HG03139 (cell line): Measurements from ENCODE around the gene SDCCAG8.

ENCODE experiments used
- ATAC-seq: cut with Tn5 transposase; IDR thresholded peaks from one replicate; pipeline ENCODE4 v1.9.1; 2021; ENCODE audit not compliant: unreplicated experiment

Gene SDCCAG8

GRCh38 chr1:243253926-243254232 is 2.0 kb upstream of the SDCCAG8 start:
- no peak for ATAC-seq

DNA sequence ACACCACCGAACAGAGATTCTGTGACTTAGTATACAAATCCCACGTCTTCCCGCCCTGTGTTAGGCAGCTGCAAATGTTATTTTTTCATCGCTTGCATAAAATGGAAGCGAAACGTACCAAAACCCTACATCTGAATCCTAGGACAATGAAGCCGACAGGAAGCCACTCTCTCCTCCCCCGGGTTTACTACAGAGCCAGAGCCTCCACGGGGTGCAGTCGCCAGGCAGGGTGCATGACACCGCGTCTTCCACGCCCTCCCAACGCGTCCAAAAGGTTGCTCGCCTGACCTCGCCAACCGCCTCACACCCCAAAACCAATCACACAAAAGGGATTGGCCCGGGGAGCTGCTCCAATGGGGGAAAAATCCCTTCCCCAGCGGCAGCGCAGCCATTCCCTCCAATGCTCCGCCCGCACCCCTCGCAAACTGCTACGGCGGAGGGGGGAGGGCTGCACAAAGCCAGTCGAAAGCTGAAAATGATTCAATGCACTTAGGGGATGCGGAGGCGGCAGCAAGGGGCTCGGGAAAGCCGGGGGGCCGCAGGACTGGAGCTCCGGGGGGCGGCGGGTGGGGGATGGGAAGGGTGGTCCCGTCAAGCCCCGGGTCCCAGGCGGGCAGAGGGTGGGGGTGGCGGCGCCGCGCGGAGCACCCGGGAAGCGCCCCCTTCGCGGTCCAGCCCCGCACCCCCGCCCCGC is 1.5 kb upstream of the SDCCAG8 start:
- ATAC-seq = peak; percentile 15

DNA sequence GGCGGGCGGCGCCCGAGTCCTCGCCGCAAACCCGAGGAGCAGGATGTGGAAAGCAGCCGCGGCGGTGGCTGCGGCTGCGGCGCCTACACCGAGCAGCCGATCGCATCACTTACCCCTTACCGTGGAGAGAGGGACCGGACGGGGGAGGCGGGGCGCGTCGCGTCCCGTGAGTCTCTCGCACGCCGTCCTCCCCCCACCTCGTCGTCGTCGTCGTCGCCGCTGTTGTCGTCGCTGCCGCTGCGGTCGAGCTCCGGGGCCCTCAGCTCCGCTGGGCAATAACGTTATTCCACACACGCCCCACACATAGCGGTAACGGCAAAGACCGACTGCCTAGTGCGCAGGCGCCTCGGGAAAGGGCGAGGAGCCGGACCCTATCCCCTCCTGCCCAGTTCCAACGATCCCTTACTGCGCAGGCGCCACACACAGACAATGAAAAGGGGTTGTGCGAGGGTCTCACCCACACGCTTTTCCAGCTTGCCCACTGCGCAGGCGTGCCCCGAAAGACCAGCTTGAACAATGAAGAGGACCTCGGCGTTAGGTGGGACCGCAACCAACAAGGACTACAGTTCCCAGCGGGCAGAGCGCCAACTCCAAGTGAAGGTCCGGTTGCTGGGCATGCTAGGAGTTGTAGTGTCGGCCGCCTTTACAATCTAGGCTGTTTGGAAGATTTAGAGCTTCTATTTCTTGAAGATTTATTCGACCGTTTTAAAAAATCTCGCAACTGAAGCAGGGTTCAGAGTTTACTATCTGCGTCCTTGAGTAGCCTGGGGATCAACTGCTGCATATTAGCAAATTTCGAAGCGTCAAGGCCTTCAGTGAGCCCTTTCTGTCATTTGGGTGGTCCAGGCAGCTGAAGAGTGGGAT is 682 bp upstream of the SDCCAG8 start, which contains the start of gene CEP170:
Gene CEP170 (minus strand): TSS at position 355 of the 864 bp plus-strand sequence. CDS start 30,001 bp downstream, outside the sequence.
- ATAC-seq = peak; percentile 37

DNA sequence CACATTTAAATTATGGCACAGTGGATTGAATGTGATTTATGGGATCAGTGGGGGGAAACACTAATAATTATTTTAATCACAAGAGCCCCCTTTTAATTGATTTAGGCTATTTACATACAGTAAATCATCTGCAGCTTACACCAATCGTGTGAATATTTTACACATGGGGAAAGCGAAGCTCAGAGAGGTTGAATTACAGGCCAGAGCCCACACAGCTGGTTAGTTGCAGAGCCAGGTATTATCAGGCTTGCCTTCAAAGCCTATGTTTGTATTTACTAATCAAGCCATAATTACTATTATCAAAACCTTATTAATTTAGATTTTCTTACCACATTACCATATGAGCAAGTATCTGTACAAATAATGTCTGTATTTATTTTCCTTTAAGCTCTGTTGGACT is 749 bp downstream of the SDCCAG8 start:
- no peak for ATAC-seq

DNA sequence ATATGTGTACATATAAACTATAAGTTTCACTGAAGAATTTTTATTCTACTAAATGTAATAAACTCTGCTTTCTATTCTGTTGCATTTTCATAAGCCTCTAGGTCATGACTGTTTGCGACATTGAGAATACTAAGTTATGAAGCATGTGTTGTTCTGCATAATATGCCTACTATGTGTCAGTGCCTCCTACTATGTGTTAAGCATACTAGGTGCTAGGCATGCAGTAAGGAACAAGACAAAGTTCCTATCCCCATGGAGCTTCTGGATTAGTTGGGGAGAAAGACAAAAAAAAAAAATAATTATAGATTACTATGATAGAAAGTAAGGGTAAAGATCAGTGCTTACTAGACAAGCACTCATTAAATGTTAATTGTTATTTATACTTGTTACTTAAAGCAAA is 1.3 kb downstream of the SDCCAG8 start:
- ATAC-seq = no peak

GRCh38 chr1:243258731-243259130 is 2.9 kb downstream of the SDCCAG8 start:
- ATAC-seq = no peak

- ATAC-seq = no peak
Measured at GRCh38 chr1:243260221-243260880, 4.5 kb downstream of the SDCCAG8 start.

- no peak for ATAC-seq
Measured at GRCh38 chr1:243261390-243261789, 5.5 kb downstream of the SDCCAG8 start.

GRCh38 chr1:243264717-243265116 is 8.9 kb downstream of the SDCCAG8 start:
- peak; percentile 45 for ATAC-seq

DNA sequence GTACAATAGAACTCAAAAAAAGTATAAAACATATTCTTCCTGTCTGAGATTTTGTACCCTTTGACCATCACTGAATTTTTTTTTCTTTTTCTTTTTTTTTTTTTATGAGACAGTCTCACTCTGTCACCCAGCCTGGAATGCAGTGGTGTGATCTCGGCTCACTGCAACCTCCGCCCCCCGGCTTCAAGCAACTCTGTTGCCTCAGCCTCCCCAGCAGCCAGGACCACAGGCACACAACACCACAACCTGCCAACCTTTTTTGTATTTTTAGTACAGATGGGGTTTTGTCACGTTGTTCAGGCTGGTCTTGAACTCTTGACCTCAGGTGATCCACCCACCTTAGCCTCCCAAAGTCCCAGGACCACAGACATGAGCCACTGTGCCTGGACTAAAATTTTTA is 10.4 kb downstream of the SDCCAG8 start:
- ATAC-seq = no peak

DNA sequence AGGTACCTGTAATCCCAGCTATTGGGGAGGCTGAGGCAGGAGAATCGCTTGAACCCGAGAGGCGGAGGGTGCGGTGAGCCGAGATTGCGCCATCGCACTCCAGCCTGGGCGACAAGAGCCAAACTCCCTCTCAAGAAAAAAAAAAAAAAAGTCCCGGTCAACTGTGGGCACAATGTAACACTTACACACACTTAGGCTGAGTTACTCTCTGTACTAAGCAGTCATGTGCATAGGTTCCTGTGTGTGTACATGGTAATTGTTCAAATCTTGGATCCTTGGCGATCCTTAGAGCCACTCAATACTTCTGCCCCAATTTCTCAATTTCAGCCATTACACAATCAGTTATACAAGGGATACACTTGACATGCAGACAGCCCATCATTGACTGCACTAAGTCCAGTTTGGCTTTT is 11.6 kb downstream of the SDCCAG8 start:
- no peak for ATAC-seq

DNA sequence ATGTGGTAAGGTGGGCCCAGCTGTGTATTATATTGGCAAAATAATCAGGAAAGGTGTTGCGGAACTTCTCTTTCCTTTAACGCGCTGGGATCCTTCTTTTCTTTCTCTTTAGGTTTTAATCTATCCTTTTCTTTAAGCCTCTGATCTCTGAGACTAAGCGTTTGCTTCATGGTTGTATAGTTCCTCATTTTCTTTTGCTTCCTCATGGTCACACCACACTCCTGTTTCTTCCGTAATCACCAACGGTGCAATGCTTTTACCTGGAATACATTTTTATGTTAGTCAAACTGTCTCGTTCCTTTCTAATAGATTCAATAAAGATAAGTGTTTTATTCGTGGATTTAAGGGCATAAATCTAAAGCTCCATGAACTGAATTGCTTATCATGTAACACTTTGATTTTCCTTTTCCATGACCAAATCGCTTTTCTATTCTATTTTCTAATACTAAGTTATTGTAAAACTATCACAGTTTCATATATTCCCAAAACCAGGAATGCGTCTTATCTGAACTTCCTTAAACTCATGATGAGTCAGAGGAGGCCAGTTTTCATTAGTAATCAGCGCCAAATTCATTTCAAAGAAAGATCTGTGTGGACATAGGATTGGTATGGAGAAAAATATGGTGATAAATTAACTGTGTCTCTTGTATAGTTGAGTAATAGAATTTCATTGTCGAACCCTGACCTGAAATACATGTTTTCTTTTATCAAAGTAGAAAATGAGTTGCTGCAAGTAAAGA is 12.2 kb downstream of the SDCCAG8 start:
- ATAC-seq = no peak

DNA sequence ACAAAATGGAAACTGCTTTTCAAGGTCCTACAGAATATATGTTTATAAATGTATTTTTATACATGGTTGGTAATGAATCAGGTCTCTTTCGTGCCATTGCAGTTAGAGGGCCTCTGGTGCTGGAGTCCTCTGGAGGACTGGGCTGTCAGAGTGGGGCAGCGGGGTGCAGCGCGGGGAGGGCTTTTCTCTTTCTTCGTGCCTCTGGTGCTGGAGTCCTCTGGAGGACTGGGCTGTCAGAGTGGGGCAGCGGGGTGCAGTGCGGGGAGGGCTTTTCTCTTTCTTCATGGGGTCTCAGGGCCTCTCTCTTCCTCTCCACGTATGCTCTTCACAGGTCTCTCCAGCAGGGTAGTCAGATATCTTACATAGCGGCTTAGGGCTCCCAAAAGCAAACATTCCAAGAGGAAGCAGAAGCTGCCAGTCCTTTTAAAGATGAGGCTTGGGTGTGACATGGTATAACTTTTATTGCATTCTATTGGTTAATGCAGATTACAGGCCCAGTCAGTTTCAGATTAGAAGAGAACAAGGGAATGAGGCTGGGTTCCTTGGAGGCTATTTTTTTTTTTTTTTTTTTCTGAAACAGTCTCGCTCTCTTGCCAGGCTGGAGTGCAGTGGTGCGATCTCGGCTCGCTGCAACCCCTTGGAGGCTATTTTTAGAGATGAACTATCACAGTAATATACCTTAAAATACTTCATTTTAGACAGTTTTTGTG is 13.1 kb downstream of the SDCCAG8 start:
- ATAC-seq = no peak

GRCh38 chr1:243269461-243269801 is 13.6 kb downstream of the SDCCAG8 start:
- ATAC-seq = no peak

DNA sequence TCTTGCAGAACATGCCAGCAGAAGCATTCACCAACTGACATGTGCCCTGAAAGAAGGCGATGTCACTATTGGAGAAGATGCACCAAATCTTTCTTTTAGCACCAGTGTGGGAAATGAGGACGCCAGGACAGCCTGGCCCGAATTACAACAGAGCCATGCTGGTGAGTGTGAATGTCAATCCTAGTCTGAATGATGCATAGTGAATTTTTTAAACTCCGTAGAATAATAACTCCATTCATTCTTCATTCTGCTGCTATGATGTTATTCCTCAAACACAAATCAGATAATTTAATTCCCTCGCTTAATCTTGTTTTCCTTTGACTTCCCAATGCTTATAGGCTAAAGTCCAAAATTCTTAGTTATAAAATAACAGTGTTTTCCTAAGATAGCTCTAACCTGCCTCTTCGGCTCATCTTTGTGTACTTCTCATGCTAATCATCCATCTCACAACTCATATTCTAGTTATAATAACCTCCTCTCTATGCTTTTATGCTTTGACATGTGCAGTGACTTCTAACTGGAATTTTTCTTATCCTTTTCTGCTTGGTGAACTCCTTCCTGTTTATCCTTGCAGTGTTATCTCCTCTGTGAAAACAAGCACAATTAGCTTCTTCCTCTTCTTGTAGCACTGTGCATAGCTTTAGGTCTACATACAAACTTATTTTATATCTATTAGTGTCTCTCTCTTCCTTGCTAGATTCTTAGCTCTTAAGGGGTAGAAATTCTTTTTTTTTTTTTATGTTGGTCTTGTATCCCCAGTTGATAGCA is 14.4 kb downstream of the SDCCAG8 start:
- no peak for ATAC-seq

- no peak for ATAC-seq
Measured at GRCh38 chr1:243271996-243272395, 16.2 kb downstream of the SDCCAG8 start.

GRCh38 chr1:243272401-243272800 is 16.6 kb downstream of the SDCCAG8 start:
- ATAC-seq = no peak

- ATAC-seq = no peak
Measured at GRCh38 chr1:243273506-243273905, 17.7 kb downstream of the SDCCAG8 start.

DNA sequence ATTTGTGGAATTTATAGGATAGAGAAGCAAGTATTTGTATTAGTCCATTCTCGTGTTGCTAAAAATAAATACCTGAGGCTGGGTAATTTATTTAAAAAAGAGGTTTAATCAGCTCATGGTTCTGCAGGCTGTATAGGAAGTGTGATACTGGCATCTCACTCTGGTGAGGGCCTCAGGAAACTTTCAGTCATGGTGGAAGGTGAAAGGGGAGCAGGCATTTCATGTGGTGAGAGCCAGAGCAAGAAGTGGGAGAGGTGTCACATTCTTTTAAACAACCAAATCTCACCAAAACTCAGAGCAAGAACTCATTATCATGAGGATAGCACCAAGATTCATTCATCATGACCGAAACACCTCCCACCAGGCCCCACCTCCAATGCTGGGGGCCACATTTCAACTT is 18.1 kb downstream of the SDCCAG8 start:
- no peak for ATAC-seq

DNA sequence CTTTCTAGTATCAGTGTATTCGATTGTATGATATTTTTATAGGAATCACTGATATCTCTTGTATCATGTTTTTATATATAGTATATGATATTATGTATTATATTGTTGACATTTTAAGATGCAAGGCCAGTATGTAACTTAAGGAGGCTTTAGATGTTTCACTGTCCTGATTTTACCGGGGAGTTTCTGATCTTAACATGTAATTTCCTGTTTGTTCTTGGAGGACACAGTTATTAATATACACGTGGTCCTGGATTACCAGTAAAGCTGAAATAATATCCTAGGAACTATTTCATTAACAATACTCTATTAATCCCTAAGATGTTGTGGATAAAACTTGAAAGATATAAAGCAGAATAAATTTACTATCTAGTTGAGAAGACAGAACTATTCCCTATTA is 19.5 kb downstream of the SDCCAG8 start:
- no peak for ATAC-seq
